Stimulated activated CD4-positive, alpha-beta T cell treated with anti-CD3 and anti-CD28 coated beads, Interleukin-4, amount 100 ng/mL, for 4 hours (primary cell): ENCODE results near the gene PRAMEF5.
"Not testable (repeated sequence)": the region's sequence is repeated elsewhere in the genome, so short reads cannot be mapped to it uniquely, and the experiment has no call there.

Experiments
- DNase-seq, 2 experiments: peaks; one replicate each; pipeline ENCODE4 v3.0.0-alpha.2; 2020

Gene PRAMEF5

DNA sequence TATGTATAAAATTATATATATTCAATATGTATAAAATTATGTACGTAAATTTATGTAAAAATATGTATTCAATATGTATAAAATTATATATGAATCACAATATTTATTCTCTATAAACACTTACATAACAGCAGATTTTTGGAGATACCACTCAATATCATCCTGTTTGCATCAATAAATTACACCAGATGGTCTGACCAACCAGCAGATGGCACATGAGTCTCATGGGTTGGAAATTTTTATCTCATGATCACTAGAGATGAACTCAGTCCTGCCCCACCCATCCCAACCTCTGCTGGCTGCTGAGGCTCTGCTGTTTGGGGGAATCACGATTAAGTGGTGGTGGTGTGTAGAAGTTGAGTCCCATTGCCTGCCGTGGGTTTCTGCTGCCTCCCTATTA, 25.6 kb downstream of the PRAMEF5 start:
- DNase-seq = not testable (repeated sequence)

DNA sequence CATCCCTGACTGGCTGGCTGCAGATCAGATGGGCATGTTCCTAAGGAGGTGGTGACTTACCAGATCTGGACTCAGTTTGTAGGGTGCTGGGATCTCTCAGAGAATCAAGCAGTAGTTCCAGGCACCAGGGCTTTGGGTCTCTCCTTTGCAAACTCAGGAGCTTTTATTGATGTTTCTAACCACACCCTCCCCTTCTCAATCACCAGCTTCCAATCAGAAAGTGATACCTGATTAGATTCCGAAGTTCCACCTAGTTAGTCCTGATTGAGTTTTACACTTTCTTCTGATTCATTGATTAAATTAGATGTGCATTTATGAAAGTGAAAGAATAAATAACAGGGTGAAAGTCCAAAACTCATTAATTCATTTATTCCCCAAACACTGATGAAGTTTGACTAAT, 31.0 kb downstream of the PRAMEF5 start, which contains the start of gene PRAMEF8:
TSS of gene PRAMEF8 (minus strand) at position 101 of the 400 bp plus-strand sequence. CDS start 1,046 bp downstream, outside the sequence.
- DNase-seq = not testable (repeated sequence)

GRCh38 chr1:13289030-13289429, 35.0 kb downstream of the PRAMEF5 start:
- DNase-seq = not testable (repeated sequence)

DNA sequence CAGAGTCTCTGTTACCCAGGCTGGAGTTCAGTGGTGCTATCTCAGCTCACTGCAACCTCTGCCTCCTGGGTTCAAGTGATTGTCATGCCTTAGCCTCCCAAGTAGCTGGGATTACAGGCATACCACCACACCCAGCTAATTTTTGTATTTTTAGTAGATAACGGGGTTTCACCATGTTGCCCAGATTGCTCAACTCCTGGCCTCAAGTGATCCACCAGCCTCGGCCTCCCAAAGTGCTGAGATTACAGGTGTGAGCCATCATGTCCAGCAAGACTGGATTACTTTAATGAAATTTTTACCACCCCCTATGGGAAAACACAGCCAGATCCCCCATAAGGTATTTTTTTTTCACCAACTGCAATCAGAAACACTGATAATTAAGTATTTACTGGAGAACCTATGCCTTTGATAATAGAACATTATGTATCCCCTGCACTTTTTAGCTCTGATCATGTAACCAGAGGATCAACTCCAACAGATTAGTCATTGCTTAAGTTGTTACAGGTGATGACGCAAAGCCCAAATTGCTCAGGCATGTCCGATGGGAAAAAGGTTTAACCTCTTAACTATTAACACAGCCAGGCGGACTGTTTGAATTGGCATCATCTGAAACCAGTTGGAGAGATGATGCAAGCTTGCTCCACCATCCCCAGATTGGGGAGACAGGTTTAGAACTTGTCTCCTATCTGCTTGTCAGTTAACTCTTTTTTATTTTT, 43.4 kb downstream of the PRAMEF5 start:
- DNase-seq = not testable (repeated sequence)

DNA sequence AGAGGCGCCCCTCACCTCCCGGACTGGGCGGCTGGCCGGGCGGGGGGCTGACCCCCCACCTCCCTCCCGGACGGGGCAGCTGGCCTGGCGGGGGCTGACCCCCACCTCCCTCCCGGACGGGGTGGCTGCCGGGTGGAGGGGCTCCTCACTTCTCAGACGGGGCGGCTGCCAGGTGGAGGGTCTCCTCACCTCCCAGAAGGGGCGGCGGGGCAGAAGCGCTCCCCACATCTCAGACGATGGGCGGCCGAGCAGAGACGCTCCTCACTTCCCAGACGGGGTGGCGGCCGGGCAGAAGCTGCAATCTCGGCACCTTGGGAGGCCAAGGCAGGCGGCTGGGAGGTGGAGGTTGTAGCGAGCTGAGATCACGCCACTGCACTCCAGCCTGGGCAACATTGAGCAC, 44.7 kb downstream of the PRAMEF5 start:
- not testable (repeated sequence) for DNase-seq

GRCh38 chr1:13302197-13302596, 48.2 kb downstream of the PRAMEF5 start:
- not testable (repeated sequence) for DNase-seq

DNA sequence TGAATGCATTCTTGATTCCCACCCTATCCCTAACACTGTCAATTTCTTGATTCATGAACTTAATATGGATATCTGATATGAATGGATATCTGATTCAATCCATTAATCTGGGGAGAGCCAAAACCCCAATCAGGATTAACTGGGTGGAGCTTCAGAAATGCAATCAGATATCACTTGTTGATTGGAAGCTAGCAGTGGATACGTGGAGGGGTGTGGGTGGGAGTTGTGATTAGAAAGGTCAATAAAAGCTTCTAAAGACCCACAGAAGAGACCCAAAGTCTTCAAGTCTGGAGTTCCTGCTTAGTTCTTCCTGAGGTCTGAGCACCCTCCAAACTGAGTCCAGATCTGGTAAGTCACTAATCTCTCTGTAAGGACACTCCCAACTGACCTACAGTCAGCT, 49.2 kb downstream of the PRAMEF5 start, which contains the start of gene PRAMEF33:
TSS of gene PRAMEF33 (plus strand) at position 301 of the 400 bp plus-strand sequence. CDS start 2,416 bp downstream, outside the sequence.
- not testable (repeated sequence) for DNase-seq
